ENCODE data around the gene CHGA. TPM values are rescaled to one million over a fixed set of nuclear protein-coding genes. Genes with fewer than 3 reads are reported as not detected.

CHGA gene
- total RNA-seq, 6 donors from 2014 or later = 0.46 to 0.81 TPM; not detected in 4

DNA sequence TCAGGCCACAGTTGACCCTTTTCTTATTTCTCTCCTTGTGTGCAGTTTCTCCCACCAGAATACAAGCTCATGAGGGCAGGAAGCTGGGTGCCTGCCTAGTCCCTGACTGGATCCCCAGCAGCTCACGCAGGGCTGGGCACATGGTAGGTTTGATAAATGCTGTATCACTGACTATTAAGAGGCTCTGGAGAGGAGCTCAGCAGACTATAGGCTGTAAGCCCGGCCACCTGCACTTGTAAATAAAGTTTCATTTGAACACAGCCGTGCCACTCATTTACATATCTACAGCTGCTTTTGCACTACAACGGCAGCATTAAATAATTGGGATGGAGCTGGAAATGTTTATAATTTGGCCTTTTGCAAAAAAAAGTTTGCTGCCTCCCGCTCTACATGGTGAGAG lies 32.0 kb downstream of the CHGA start:
- Histone ChIP-seq H3K27ac (no peak overlapping the region), H3K4me1 (peaks cover 0 to 12% (median 0%) of the 10 kb centered on the region in 4 donors), H3K36me3 (peaks cover 6 to 58% (median 36%) of the 10 kb centered on the region in 4 donors), H3K9me3 (no peaks in the 10 kb centered on the region), H3K4me3 (no peak overlapping the region), H3K27me3 (no peaks in the 10 kb centered on the region)
- TF ChIP-seq POLR2AphosphoS5 (IDR thresholded peaks at IDR 0.05) = no peak
- TF ChIP-seq POLR2A (IDR thresholded peaks at IDR 0.05) = no peak
- TF ChIP-seq, protein P1, sequence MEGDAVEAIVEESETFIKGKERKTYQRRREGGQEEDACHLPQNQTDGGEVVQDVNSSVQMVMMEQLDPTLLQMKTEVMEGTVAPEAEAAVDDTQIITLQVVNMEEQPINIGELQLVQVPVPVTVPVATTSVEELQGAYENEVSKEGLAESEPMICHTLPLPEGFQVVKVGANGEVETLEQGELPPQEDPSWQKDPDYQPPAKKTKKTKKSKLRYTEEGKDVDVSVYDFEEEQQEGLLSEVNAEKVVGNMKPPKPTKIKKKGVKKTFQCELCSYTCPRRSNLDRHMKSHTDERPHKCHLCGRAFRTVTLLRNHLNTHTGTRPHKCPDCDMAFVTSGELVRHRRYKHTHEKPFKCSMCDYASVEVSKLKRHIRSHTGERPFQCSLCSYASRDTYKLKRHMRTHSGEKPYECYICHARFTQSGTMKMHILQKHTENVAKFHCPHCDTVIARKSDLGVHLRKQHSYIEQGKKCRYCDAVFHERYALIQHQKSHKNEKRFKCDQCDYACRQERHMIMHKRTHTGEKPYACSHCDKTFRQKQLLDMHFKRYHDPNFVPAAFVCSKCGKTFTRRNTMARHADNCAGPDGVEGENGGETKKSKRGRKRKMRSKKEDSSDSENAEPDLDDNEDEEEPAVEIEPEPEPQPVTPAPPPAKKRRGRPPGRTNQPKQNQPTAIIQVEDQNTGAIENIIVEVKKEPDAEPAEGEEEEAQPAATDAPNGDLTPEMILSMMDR (IDR thresholded peaks at IDR 0.05) = no peak
- TF ChIP-seq EP300 (IDR thresholded peaks at IDR 0.05) = no peak
- ATAC-seq (ENCODE audit: low FRiP score in 2 of 2) = no peak
- DNase-seq = no peak
- WGBS, 2 donors = 88 to 89% methylated on average over 5 of the region's 5 CpGs

DNA sequence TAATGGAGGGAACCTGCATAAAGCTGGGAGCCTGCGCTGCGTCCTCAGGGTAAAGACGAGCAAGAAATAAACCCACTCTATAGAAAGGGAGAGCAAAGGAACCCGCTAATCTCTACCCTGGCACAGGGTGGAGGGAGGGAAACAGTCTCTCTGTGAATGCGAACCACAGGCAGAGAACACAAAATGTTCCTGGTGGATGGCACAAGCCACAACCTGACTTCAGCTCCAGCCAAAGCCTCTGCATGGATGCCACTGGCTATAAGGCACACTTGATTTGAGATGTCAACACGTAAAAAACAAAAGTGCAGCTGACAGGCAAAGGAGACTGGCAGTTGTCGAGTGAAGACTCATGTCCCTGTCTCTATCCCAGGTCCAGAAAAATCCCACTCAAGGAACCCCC lies 32.4 kb downstream of the CHGA start:
- 92 to 93% methylated on average over 7 of the region's 7 CpGs for WGBS, 2 donors
- Histone ChIP-seq H3K27ac (no peak overlapping the region), H3K27me3 (no peaks in the 10 kb centered on the region), H3K4me3 (no peak overlapping the region), H3K4me1 (peaks cover 0 to 12% (median 0%) of the 10 kb centered on the region in 4 donors), H3K9me3 (no peaks in the 10 kb centered on the region), H3K36me3 (peaks cover 6 to 58% (median 35%) of the 10 kb centered on the region in 4 donors)
- no peak for ATAC-seq (ENCODE audit: low FRiP score in 2 of 2)
- no peak for TF ChIP-seq POLR2A (IDR thresholded peaks at IDR 0.05)
- no peak for DNase-seq

DNA sequence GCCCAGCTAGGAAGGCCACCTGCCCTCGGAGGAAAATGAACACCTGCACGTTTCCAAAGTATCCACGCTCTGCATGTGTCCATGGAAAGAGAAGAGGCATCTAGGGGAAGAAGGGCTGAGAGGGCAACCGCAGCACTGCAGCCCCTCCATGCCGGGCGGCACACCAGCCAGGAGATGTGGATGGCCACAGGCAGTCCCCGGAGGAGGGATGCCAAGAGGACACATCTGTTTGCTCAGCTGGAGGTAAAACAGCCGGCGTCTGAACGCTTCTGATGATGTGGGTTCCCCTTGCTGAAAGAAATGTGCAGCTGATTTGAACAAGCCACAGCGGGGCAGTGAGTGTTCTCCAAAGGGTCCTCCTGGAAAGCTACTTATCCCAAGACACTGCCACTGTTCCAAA lies 34.0 kb downstream of the CHGA start:
- Histone ChIP-seq H3K4me3 (no peak overlapping the region), H3K9me3 (no peaks in the 10 kb centered on the region), H3K27me3 (no peaks in the 10 kb centered on the region), H3K36me3 (peaks cover 6 to 58% (median 35%) of the 10 kb centered on the region in 4 donors), H3K4me1 (peaks cover 0 to 8% (median 0%) of the 10 kb centered on the region in 4 donors), H3K27ac (no peak overlapping the region)
- ATAC-seq (ENCODE audit: low FRiP score in 2 of 2) = no peak
- no peak for DNase-seq
- TF ChIP-seq POLR2AphosphoS5 (IDR thresholded peaks at IDR 0.05) (no peak), EP300 (IDR thresholded peaks at IDR 0.05) (no peak)
- 83 to 91% methylated on average over 10 to 11 of the region's 11 CpGs for WGBS, 2 donors

DNA sequence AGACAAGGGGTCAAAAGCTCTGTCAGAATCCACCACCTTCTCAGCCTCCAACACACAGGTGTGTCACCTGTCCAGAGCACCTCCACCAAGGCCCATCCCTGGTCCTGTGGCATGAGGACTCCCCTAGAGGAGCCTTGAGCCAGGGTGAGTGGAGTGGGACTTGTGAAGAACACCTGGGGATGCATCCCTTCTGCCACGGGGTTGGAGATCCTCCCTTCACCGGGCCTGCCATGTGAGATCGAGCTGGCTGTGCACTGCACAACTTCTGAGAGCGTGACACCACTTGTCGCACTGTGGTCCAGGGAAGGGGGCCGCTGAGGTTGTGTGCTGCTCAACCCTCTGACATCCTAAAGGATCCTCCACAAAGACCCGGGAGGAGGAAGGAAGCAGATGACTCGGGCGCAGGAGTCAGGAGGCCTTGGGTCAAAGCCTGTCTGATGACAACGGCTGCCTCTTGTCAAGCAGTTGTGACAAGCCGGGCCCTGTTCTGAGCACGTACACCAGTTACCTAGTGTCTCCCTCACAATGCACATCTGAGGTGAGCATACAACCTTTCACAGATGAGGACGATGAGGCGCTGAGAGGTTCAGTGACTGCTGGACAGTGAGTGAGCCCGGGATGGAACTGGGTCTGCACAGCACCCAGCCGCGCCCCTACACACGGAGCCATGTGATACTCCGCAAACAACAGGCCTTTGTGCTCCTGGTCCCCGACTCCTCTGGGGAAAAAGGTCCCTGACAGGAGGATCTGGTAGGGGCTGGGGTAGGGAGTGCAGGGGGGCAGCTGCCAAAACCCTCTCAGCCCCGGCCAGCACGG lies 35.6 kb downstream of the CHGA start:
- WGBS, 2 donors = 93 to 100% methylated on average over 2 to 22 of the region's 22 CpGs
- ATAC-seq (ENCODE audit: low FRiP score in 2 of 2) (no peak), DNase-seq (no peak)
- H3K4me1 ChIP-seq = no peaks in the 10 kb centered on the region
- TF ChIP-seq POLR2A (IDR thresholded peaks at IDR 0.05) (no peak), EP300 (IDR thresholded peaks at IDR 0.05) (no peak), POLR2AphosphoS5 (IDR thresholded peaks at IDR 0.05) (no peak)
- TF ChIP-seq, protein P1 (IDR thresholded peaks at IDR 0.05) = no peak
- H3K36me3 ChIP-seq = peaks cover 6 to 62% (median 41%) of the 10 kb centered on the region in 4 donors
- H3K4me3 ChIP-seq = no peak overlapping the region
- H3K27me3 ChIP-seq = no peaks in the 10 kb centered on the region
- H3K9me3 ChIP-seq = no peaks in the 10 kb centered on the region
- no peak overlapping the region for H3K27ac ChIP-seq

DNA sequence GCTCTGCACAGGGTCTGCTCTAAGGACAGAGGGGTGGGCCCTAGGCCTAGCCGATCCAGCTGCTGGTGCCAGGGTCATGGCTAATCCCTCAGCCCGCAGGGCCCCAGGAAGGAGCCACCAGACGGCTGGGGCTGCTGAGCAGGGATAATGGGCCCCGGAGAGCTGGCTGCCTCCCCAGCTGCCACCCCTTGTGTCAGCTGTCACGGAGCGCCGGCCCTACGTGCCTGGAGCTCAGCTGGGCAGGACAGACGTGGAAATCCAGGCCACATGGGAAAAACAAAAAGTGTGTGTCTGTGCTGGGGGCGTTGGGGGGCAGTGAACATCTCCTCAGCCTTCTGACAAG lies 36.2 kb downstream of the CHGA start:
- H3K4me3 ChIP-seq = no peak overlapping the region
- TF ChIP-seq, protein P1 (IDR thresholded peaks at IDR 0.05) = no peak
- TF ChIP-seq POLR2AphosphoS5 (IDR thresholded peaks at IDR 0.05) = no peak

More for the DNA sequence above, 36.2 kb downstream of the CHGA start:
- Histone ChIP-seq H3K4me1 (peaks cover 0 to 5% (median 3%) of the 10 kb centered on the region in 4 donors), H3K36me3 (peaks cover 6 to 62% (median 41%) of the 10 kb centered on the region in 4 donors), H3K9me3 (no peaks in the 10 kb centered on the region), H3K27ac (no peak overlapping the region), H3K27me3 (no peaks in the 10 kb centered on the region)
- no peak for ATAC-seq (ENCODE audit: low FRiP score in 2 of 2)
- DNase-seq = peak in 1 of 2 donors; percentile 70
- 86 to 92% methylated on average over 7 of the region's 10 CpGs for WGBS, 2 donors

Measured in upper lobe of left lung (tissue), 6 donors.